Gastrocnemius medialis (tissue), 4 donors: ENCODE measurements around the gene PTPRT. TPM values are rescaled to one million over a fixed set of nuclear protein-coding genes. Genes with fewer than 3 reads are reported as not detected.

Experiments used
- ATAC-seq, 2 donors: fragments of 150-250 bp; one replicate each; pipeline ENCODE4 v1.9.1; 2016
- DNase-seq, 2 donors: peaks; one replicate each; pipeline ENCODE4 v3.0.0-alpha.2; 2019
- H3K27ac ChIP-seq, 4 donors: fragments of 200-600 bp; sonication (generic); 1 replicate in 1 of 4; 2 replicates in 3 of 4; pipeline ENCODE4 v1.5.1; 2016 to 2018; ENCODE audit warnings: mild to moderate bottlenecking in 2 of 4, moderate library complexity in 1 of 4
- H3K27me3 ChIP-seq, 3 donors: fragments of 200-600 bp; sonication (generic) in 2 of 3; 1 replicate in 1 of 3; 2 replicates in 2 of 3; pipeline versions ENCODE4 v1.5.1 to v1.6.0; 2016 to 2019; ENCODE audit warnings: mild to moderate bottlenecking in 1 of 3, moderate library complexity in 1 of 3
- H3K36me3 ChIP-seq, 2 donors: fragments of 200-600 bp; sonication (generic) in 1 of 2; one replicate each; pipeline ENCODE4 v1.5.1; 2017 to 2018
- H3K4me1 ChIP-seq, 2 donors: fragments of 200-600 bp; sonication (generic) in 1 of 2; one replicate each; pipeline ENCODE4 v1.5.1; 2016 to 2017; ENCODE audit warnings: mild to moderate bottlenecking in 2 of 2
- H3K4me3 ChIP-seq, 4 donors: fragments of 200-600 bp; sonication (generic) in 3 of 4; 1 replicate in 1 of 4; 2 replicates in 3 of 4; pipeline ENCODE4 v1.5.1; 2016 to 2019; ENCODE audit warnings: mild to moderate bottlenecking in 2 of 4
- H3K9me3 ChIP-seq, 3 donors: fragments of 200-600 bp; sonication (generic) in 2 of 3; 1 replicate in 1 of 3; 2 replicates in 2 of 3; pipeline ENCODE4 v1.5.1; 2016 to 2019
- POLR2A ChIP-seq, 2 donors: fragments of 450-650 bp; IDR thresholded peaks; one replicate each; pipeline ENCODE4 v1.6.1; 2017; ENCODE audit warnings: antibody characterized with exemption in 2 of 2, mild to moderate bottlenecking in 2 of 2, moderate library complexity in 2 of 2
- in situ Hi-C, 4 donors: fragments of 200-750 bp; cut with MboI; loops; one replicate each; pipeline versions ENCODE4 v1.15.0 to v1.8.0; 2017; ENCODE audit warnings: low sequenced_read_pairs in 4 of 4
- intact Hi-C: fragments of 100-400 bp; cut with DNase I; formaldehyde crosslinking; loops from one replicate; pipeline ENCODE4 v1.15.1; 2023; ENCODE audit warnings: low total_unique reads
- total RNA-seq, 4 donors: library from RNA; depleted of rRNA; stranded (reverse); fragments of >200 nt; gene quantifications; one replicate each; pipeline versions ENCODE4 v1.1.0 to v1.2.3, GENCODE V29; 2016
- TF ChIP-seq, protein P1 (sequence below), 5 experiments: fragments of 450-650 bp in 3 of 5; fragments of 200-600 bp in 2 of 5; sonication (generic) in 2 of 5; IDR thresholded peaks in 4 of 5; conservative IDR thresholded peaks in 1 of 5; 1 replicate in 4 of 5; 2 replicates in 1 of 5; pipeline ENCODE4 v1.5.1; 2016 to 2019; ENCODE audit warnings: antibody characterized with exemption in 5 of 5, mild to moderate bottlenecking in 3 of 5, moderate library complexity in 3 of 5

The PTPRT gene
- not detected for total RNA-seq

- TF ChIP-seq POLR2A (IDR thresholded peaks at IDR 0.05), result no peak
- H3K27ac ChIP-seq, result no peak within 1 kb of the TSS
- intact Hi-C loops (no loop called here), in situ Hi-C loops (loop anchor here (5.0 to 25.0 kb wide), 5 partner anchors 977 to 1452 kb away; no protein-coding TSS in a partner anchor)
- H3K4me3 ChIP-seq, result peak within 1 kb of the TSS in 1 of 4 donors; percentile 0
- H3K27me3 ChIP-seq, result peaks cover 30 to 35% (median 34%) of the 10 kb centered on the region in 3 donors
- H3K9me3 ChIP-seq, result no peaks in the 10 kb centered on the region
- no peaks in the 10 kb centered on the region for H3K36me3 ChIP-seq
- H3K4me1 ChIP-seq, result no peaks in the 10 kb centered on the region
- ATAC-seq, result no peak
- DNase-seq, result no peak
These were observed at the start of gene PTPRT for GRCh38 chr20:43189554-43190331. Gene PTPRT, minus strand, starts transcription at chr20:43189906. Its CDS starts 173 bp downstream, at chr20:43189733.

- TF ChIP-seq, protein P1, sequence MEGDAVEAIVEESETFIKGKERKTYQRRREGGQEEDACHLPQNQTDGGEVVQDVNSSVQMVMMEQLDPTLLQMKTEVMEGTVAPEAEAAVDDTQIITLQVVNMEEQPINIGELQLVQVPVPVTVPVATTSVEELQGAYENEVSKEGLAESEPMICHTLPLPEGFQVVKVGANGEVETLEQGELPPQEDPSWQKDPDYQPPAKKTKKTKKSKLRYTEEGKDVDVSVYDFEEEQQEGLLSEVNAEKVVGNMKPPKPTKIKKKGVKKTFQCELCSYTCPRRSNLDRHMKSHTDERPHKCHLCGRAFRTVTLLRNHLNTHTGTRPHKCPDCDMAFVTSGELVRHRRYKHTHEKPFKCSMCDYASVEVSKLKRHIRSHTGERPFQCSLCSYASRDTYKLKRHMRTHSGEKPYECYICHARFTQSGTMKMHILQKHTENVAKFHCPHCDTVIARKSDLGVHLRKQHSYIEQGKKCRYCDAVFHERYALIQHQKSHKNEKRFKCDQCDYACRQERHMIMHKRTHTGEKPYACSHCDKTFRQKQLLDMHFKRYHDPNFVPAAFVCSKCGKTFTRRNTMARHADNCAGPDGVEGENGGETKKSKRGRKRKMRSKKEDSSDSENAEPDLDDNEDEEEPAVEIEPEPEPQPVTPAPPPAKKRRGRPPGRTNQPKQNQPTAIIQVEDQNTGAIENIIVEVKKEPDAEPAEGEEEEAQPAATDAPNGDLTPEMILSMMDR (IDR thresholded peaks at IDR 0.05 in 4 of 5, conservative IDR thresholded peaks at IDR 0.05 in 1 of 5), result no peak
- no peak for TF ChIP-seq POLR2A (IDR thresholded peaks at IDR 0.05)
These were observed 49.1 kb upstream of the PTPRT start for GRCh38 chr20:43238833-43239232.

DNA sequence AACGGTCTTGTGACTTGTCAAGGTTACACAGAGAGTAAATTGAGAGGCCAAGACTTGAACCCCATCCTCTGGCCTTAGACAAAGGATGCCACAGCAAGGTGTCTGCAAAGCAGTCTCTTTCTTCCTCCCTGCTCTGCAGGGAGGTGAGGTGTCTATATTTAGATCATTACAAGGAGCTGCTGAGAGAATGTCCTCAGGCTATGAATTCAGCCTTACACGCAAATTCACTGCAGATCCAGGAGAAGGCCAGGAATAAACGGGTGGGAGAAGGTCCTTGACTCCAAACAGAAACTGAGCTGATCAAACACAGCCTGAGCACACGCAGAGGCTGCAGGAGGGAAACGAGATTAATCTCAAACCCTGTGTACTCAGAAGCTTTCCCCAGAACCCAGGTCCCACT lies 48.6 kb upstream of the PTPRT start:
- in situ Hi-C loops (no loop called here), intact Hi-C loops (no loop called here)
- H3K27me3 ChIP-seq, result no peaks in the 10 kb centered on the region

More at GRCh38 chr20:43238833-43239232, 49.1 kb upstream of the PTPRT start:
- Histone ChIP-seq H3K4me1 (no peaks in the 10 kb centered on the region), H3K4me3 (no peak overlapping the region), H3K36me3 (no peaks in the 10 kb centered on the region), H3K27me3 (no peaks in the 10 kb centered on the region), H3K27ac (no peak overlapping the region), H3K9me3 (no peaks in the 10 kb centered on the region)
- intact Hi-C loops (no loop called here), in situ Hi-C loops (no loop called here)
- DNase-seq (no peak), ATAC-seq (no peak)

GRCh38 chr20:43237651-43238168 lies 48.0 kb upstream of the PTPRT start:
- H3K4me3 ChIP-seq, result no peak overlapping the region
- H3K27ac ChIP-seq, result no peak overlapping the region
- no peak for TF ChIP-seq POLR2A (IDR thresholded peaks at IDR 0.05)
- TF ChIP-seq, protein P1 (IDR thresholded peaks at IDR 0.05 in 4 of 5, conservative IDR thresholded peaks at IDR 0.05 in 1 of 5), result no peak
- no peaks in the 10 kb centered on the region for H3K9me3 ChIP-seq
- in situ Hi-C loops, result no loop called here
- no peak for ATAC-seq
- no peaks in the 10 kb centered on the region for H3K36me3 ChIP-seq
- H3K27me3 ChIP-seq, result no peaks in the 10 kb centered on the region
- intact Hi-C loops, result no loop called here
- DNase-seq, result no peak
- no peaks in the 10 kb centered on the region for H3K4me1 ChIP-seq

More for the DNA sequence above, 48.6 kb upstream of the PTPRT start:
- Histone ChIP-seq H3K4me1 (no peaks in the 10 kb centered on the region), H3K36me3 (no peaks in the 10 kb centered on the region), H3K27ac (no peak overlapping the region), H3K9me3 (no peaks in the 10 kb centered on the region), H3K4me3 (no peak overlapping the region)
- no peak for DNase-seq
- TF ChIP-seq POLR2A (IDR thresholded peaks at IDR 0.05), result no peak
- ATAC-seq, result no peak

DNA sequence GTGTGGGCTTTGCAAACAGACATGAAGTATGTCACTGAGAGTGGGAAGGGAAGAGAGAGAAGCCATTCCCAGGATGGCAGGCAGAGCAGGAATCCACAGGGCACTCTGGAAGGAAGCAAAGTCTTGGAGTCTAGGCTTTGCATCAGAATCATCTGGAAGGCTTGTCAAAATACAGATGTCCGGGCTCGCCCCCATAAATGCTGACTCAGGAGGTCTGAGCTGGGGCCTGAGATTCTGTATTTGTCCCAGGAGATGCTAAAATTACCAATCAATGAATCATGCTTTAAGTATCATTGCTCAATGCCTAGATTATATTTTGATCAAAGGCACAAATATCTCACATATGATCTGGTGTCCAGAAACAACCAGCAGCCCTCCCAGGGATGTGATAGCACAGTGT lies 46.3 kb upstream of the PTPRT start:
- Histone ChIP-seq H3K36me3 (no peaks in the 10 kb centered on the region), H3K27me3 (no peaks in the 10 kb centered on the region), H3K27ac (no peak overlapping the region), H3K4me3 (no peak overlapping the region), H3K9me3 (no peaks in the 10 kb centered on the region), H3K4me1 (no peaks in the 10 kb centered on the region)
- ATAC-seq, result no peak
- in situ Hi-C loops (no loop called here), intact Hi-C loops (no loop called here)
- DNase-seq, result no peak
- no peak for TF ChIP-seq POLR2A (IDR thresholded peaks at IDR 0.05)
- TF ChIP-seq, protein P1 (IDR thresholded peaks at IDR 0.05 in 4 of 5, conservative IDR thresholded peaks at IDR 0.05 in 1 of 5), result no peak
